Gastroesophageal sphincter (tissue), 4 donors: ENCODE measurements around the gene CNP. TPM values are rescaled to one million over a fixed set of nuclear protein-coding genes. Genes with fewer than 3 reads are reported as not detected.
A peak's percentile ranks its signal among the peaks of the same experiment; 100 is the strongest.

ENCODE experiments used
- ATAC-seq: fragments of 150-250 bp; one replicate; pipeline ENCODE4 v1.9.1; 2016; ENCODE audit warnings: mild to moderate bottlenecking, moderate library complexity
- H3K27ac ChIP-seq, 4 donors: fragments of 200-600 bp; sonication (generic) in 3 of 4; 1 replicate in 3 of 4; 2 replicates in 1 of 4; pipeline ENCODE4 v1.5.1; 2016 to 2019
- H3K27me3 ChIP-seq: fragments of 200-600 bp; sonication (generic); one replicate; pipeline ENCODE4 v1.5.1; 2019
- H3K36me3 ChIP-seq, 2 donors: fragments of 200-600 bp; sonication (generic); one replicate each; pipeline ENCODE4 v1.5.1; 2019; ENCODE audit warnings: control low read depth in 1 of 2
- H3K4me1 ChIP-seq, 3 donors: fragments of 200-600 bp; sonication (generic); 1 replicate in 2 of 3; 2 replicates in 1 of 3; pipeline ENCODE4 v1.5.1; 2016 to 2019; ENCODE audit warnings: control low read depth in 2 of 3
- H3K4me3 ChIP-seq, 2 donors: fragments of 200-600 bp; sonication (generic); one replicate each; pipeline ENCODE4 v1.5.1; 2019; ENCODE audit warnings: mild to moderate bottlenecking in 1 of 2, moderate library complexity in 1 of 2
- H3K9me3 ChIP-seq, 3 donors: fragments of 200-600 bp; sonication (generic); one replicate each; pipeline ENCODE4 v1.5.1; 2017 to 2019; ENCODE audit warnings: control low read depth in 2 of 3
- CTCF ChIP-seq, 4 experiments: fragments of 200-600 bp in 2 of 4; fragments of 450-650 bp in 2 of 4; sonication (generic) in 1 of 4; IDR thresholded peaks; one replicate each; pipeline ENCODE4 v1.5.1; 2017 to 2019; ENCODE audit warnings: antibody characterized with exemption in 4 of 4, mild to moderate bottlenecking in 2 of 4, moderate library complexity in 2 of 4
- EP300 ChIP-seq: sonication (generic); formaldehyde crosslinking; IDR thresholded peaks from one replicate; pipeline ENCODE4 v1.6.1; 2017; ENCODE audit warnings: antibody characterized with exemption, mild to moderate bottlenecking
- POLR2A ChIP-seq, 2 donors: fragments of 450-650 bp; IDR thresholded peaks; one replicate each; pipeline ENCODE4 v1.6.1; 2017; ENCODE audit warnings: antibody characterized with exemption in 2 of 2, mild to moderate bottlenecking in 2 of 2, moderate library complexity in 1 of 2
- POLR2AphosphoS5 ChIP-seq: sonication (generic); formaldehyde crosslinking; IDR thresholded peaks from one replicate; pipeline ENCODE4 v1.6.1; 2017; ENCODE audit warnings: antibody characterized with exemption
- WGBS, 2 donors: methylation state at CpG; one replicate each; pipeline ENCODE4 v1.1.5; 2018; ENCODE audit warnings: low coverage in 1 of 2; 5-methylcytosine and 5-hydroxymethylcytosine counted together
- total RNA-seq, 4 donors: library from RNA; depleted of rRNA; stranded (reverse); fragments of >200 nt; gene quantifications; one replicate each; pipeline ENCODE4 v1.1.0, GENCODE V29; 2016

Gene CNP
- total RNA-seq, 4 donors from 2014 or later = 56.7 to 97.9 (median 64.7) TPM

- WGBS, 2 donors = 94% methylated on average over 3 of the region's 3 CpGs; no CpG with 5 or more reads in 1 of the 2 donors
- H3K9me3 ChIP-seq = no peaks in the 10 kb centered on the region
- peaks cover 0 to 100% of the 10 kb centered on the region in 2 donors for H3K36me3 ChIP-seq
- H3K4me1 ChIP-seq = peaks cover 0 to 8% (median 0%) of the 10 kb centered on the region in 3 donors
- H3K27me3 ChIP-seq = no peaks in the 10 kb centered on the region
- H3K27ac ChIP-seq = no peak overlapping the region
- H3K4me3 ChIP-seq = no peak overlapping the region
- no peak for ATAC-seq
- TF ChIP-seq CTCF (IDR thresholded peaks at IDR 0.05) (no peak), POLR2AphosphoS5 (no peak), POLR2A (IDR thresholded peaks at IDR 0.05) (no peak), EP300 (no peak)
Observed at GRCh38 chr17:41987642-41988041, 21.0 kb downstream of the CNP start.

GRCh38 chr17:41988418-41988817 is 21.8 kb downstream of the CNP start:
- H3K4me1 ChIP-seq = peaks cover 0 to 9% (median 0%) of the 10 kb centered on the region in 3 donors
- WGBS, 2 donors = 90% methylated on average over 2 of the region's 2 CpGs; no CpG with 5 or more reads in 1 of the 2 donors
- H3K27ac ChIP-seq = no peak overlapping the region
- ATAC-seq = no peak
- no peaks in the 10 kb centered on the region for H3K27me3 ChIP-seq
- no peak overlapping the region for H3K4me3 ChIP-seq
- no peaks in the 10 kb centered on the region for H3K9me3 ChIP-seq
- TF ChIP-seq CTCF (IDR thresholded peaks at IDR 0.05) (no peak), POLR2A (IDR thresholded peaks at IDR 0.05) (no peak), POLR2AphosphoS5 (no peak), EP300 (no peak)
- H3K36me3 ChIP-seq = peaks cover 0 to 100% of the 10 kb centered on the region in 2 donors

- WGBS, 2 donors = 65 to 87% methylated on average over 2 to 5 of the region's 5 CpGs
- peaks cover 0 to 100% of the 10 kb centered on the region in 2 donors for H3K36me3 ChIP-seq
- no peak for TF ChIP-seq POLR2A (IDR thresholded peaks at IDR 0.05)
- no peak for TF ChIP-seq CTCF (IDR thresholded peaks at IDR 0.05)
- no peak for TF ChIP-seq POLR2AphosphoS5
- TF ChIP-seq EP300 = no peak
- H3K4me3 ChIP-seq = no peak overlapping the region
- H3K9me3 ChIP-seq = no peaks in the 10 kb centered on the region
- peaks cover 0 to 9% (median 0%) of the 10 kb centered on the region in 3 donors for H3K4me1 ChIP-seq
- no peaks in the 10 kb centered on the region for H3K27me3 ChIP-seq
- no peak overlapping the region for H3K27ac ChIP-seq
- ATAC-seq = no peak
Observed at GRCh38 chr17:41989702-41990419, 23.3 kb downstream of the CNP start.

- Histone ChIP-seq H3K9me3 (no peaks in the 10 kb centered on the region), H3K4me1 (peaks cover 0 to 9% (median 0%) of the 10 kb centered on the region in 3 donors), H3K27me3 (no peaks in the 10 kb centered on the region), H3K4me3 (no peak overlapping the region), H3K27ac (peak overlapping the region in 1 of 4 donors; percentile 25), H3K36me3 (peaks cover 0 to 100% of the 10 kb centered on the region in 2 donors)
- TF ChIP-seq EP300 (no peak), POLR2AphosphoS5 (no peak), POLR2A (IDR thresholded peaks at IDR 0.05) (no peak), CTCF (IDR thresholded peaks at IDR 0.05) (no peak)
- 34 to 69% methylated on average over 2 of the region's 3 CpGs for WGBS, 2 donors
- no peak for ATAC-seq
Observed at GRCh38 chr17:41992576-41992975, 26.0 kb downstream of the CNP start.

GRCh38 chr17:41996855-41997164 is 30.2 kb downstream of the CNP start:
- Histone ChIP-seq H3K4me3 (no peak overlapping the region), H3K36me3 (peaks cover 5 to 100% of the 10 kb centered on the region in 2 donors), H3K9me3 (no peaks in the 10 kb centered on the region), H3K27me3 (no peaks in the 10 kb centered on the region), H3K27ac (no peak overlapping the region), H3K4me1 (peaks cover 0 to 13% (median 0%) of the 10 kb centered on the region in 3 donors)
- no peak for ATAC-seq
- 60 to 100% methylated on average over 1 of the region's 2 CpGs for WGBS, 2 donors
- TF ChIP-seq CTCF (IDR thresholded peaks at IDR 0.05) (no peak), EP300 (no peak), POLR2AphosphoS5 (no peak), POLR2A (IDR thresholded peaks at IDR 0.05) (no peak)
